HUDEP-2 (cell line): ENCODE measurements around the gene SLC25A51.
"Not testable (repeated sequence)": the region's sequence is repeated elsewhere in the genome, so short reads cannot be mapped to it uniquely, and the experiment has no call there.

ENCODE experiments used
- DNase-seq, 76 experiments: peaks; one replicate each; lab custom pipeline; 2025; ENCODE audit not compliant: unreplicated experiment in 76 of 76; lab: John Stamatoyannopoulos, UW

SLC25A51 gene

DNA sequence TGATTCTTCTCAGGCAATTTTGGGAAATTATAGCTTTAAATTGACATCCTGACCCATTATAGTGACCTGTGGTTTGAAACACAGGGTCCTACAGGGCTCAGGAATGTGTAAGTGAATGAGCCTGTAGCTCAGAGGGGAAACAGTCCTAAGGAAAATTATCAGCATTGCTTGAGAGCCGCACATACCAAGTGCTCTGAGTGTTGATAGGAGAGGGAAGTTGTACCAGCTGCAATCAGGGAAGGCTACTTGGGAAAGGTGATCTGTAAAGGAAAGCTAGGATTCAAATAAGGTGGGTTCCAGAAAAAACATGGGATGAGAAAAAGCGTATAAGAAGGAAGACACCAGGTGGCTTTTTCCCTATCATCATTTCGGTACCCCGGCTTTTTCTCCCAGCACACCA is 4.4 kb upstream of the SLC25A51 start:
- DNase-seq: no peak

DNA sequence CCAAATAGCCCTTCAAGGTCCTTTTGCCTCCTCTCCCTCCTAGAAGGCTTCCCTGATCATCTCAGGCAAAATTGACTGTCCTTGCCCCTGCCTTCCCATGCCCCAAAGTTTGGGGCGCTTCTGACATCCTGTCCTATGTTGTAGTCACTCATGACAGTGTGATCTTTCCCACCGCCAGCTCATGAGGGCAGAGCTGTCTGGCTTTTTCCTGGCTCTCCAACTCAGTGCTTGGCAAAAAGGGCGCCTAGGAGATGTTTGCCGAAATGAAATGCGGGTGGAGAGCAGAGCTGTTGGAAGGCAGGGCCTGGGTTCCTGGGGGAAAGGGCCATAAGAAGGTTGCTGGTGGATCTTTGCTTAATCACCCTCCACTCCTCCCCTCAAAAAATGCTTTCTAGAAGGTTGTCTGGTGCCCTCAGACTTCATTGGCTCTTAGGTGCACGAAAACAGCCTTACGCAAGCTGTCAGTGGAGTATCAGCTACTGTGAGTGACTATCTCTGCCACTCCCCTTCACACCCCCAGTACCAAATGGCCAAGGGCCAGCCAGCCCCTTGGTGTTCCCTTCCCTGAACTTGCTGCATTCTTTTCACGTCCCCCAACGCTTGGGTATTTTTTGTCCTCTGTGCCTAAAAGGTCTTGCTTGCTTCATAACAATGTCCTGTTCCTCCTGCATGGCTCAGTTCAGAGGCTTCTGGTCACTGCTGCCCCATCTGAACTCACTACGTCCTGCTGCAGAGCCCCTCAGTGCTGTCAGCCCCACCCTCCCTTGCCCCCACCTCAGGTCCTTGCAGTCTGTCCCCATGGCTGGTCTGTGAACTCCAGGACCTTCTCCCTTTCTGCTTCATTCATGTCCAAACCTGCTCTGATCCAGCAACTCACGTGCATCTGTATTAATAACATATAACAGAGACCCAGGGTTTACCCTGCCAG is 2.6 kb upstream of the SLC25A51 start:
- no peak for DNase-seq

DNA sequence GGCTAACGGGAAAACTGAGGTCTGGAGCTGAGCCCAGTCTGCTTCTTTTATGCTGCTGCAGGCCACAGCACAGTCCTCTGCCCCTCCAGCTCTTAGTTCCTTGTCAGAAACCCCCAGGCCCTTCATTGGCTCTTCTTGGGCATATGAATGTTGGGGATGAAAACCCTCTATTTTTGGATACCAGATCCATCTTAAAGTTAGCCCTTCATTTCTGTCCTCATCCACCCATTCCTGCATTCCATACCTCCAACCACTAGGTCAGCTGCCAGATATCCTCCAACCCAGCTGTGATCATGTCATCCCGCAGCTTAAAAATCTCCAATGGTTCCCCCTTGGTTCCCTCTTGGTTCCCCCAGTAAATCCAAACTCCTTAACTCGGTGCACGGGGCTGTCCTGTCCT is 1.8 kb upstream of the SLC25A51 start:
- DNase-seq: no peak

DNA sequence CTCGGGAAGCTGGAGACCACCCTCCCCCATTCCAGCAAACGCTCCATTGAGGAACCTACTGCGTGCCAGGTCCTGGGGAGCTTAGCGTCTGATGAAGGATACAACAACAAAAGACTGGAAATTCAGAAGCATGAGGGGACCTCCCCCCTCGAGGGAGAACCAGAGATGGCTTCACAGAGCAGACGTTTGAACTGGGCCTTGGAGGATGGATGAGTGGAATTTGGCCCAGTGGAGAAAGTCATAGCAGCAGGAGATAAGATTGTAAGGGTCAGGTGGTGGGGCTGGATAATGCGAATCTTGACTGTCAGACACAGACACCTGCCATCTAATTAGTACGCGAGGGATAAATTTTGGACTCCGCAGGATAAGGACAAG is 1.2 kb upstream of the SLC25A51 start:
- peak in 1 of 76 experiments; percentile 14 for DNase-seq

DNA sequence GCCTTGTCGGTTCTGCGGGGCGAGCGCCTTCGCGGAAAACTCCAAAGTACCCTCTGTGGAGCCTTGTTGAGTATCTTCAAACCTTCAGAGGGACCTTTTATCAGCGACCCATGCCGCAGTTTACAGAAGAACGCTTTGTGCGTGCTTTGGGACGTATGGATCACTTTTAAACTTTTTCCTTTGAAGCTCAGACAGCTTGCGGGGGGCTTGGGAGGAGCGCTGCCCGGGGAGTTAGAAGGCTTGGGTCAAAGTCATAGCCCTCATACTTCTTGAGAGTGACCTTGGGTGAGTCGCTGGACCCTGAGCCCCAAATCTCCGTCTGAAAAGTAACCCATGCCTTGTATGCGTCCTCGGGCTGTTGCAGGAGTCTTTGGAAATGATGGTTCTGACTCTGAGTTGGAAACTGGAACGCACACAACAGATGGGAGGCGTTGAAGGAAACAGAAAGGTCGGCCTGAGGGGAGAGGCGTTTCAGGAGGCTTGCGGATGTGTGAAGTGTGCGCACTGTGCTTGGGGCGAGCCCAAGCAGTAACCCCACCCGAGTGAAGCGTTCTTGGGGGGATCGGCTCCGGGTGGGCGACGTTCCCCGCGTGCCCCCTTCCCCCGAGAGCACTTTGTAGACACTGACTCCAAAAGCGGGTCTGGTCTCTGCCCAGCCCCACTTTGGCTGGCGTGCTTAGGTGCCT is 661 bp upstream of the SLC25A51 start:
- no peak for DNase-seq

DNA sequence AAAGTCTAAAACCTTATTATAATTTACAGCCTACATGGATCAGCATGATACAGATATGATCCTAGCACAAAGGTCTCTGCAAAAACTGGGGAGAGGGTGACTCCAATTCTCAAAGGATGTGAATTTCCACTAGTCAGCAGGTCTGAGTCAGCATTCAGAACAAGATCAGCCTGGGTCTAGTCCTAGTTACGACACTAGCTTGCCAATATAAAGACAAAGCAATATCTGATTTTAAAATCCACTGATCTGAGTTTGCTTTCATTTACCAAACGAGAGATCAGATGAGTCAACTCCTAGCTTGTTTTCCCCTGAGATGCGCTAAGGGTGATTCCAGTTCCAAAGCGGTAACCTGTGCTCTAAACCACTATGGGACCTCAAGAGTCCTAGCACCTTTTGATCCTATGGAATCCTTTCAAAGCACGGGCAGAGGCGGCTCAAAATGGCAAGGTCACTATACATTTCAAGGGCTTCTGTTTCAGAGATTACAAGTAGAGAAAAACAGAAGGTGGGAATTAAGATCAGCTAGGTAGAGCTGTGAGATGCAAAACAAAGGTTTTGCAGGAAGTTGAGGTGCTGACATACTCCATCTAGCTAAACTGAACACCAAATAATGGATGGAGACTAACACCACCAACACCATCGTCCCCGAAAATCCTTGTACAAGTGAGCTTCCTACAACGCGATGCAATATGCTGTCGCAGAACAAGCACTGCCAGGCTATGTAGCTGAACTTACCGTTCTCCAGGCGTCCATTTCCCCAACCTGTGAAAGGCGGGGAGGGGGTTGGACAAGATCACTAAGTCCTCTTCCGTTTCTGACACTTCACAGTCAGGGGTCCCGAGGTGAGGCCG is 906 bp downstream of the SLC25A51 start:
- DNase-seq: peak in 14 of 76 experiments; percentile 2 to 41 (median 18)

DNA sequence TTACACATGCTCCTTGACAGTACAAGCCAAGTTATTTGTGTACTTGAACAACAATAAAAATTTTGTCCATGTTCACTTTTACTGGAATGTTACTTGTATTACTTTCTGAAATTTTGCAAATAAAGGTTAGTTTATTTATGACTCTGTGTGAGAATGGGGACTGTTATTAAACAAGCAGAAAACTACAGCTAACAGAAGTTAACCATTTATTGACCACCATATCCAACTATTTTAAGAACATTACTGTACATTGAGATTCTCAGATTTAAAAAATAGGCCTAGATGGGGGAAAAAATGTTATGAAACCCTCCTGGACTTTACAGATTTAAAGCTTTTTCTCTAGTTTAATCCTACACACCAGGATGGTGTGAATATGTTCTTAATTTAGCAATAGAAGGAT is 1.8 kb downstream of the SLC25A51 start:
- no peak for DNase-seq

DNA sequence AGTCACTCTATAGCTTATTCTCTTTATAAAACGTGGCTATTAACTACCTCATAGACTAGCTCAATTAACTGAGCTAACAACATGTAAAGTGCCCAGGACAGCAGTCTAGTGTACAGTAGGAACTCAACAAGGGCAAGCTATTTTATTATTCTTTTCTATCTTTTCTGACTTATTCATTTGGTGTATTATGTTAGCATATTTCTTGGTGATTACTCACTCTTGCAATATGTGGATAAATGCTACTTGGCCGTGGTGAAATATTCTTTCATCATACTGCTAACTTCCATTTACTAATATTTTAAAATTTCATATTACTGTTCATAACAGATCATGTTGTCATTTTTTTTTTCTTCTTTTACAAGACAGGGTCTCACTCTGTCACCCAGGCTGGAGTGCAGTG is 4.9 kb downstream of the SLC25A51 start:
- DNase-seq: no peak

DNA sequence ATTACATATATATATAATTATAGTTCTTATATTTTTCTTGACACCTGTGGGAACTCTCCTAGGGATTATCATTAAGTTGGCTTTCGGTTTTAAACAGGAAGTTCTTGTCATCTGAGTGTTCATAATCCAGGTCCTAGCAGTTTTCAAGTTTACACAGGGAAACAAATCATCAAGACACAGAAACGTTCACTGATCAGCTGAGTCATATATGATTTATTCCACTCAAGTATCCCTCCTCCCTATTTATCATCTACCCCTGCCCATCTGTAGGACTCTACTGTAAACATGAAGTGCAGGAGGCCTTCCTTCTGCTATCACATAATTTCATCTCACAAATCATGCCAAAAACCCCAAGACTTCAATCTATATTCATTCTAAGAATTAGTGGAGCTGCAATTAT is 6.3 kb downstream of the SLC25A51 start:
- no peak for DNase-seq

DNA sequence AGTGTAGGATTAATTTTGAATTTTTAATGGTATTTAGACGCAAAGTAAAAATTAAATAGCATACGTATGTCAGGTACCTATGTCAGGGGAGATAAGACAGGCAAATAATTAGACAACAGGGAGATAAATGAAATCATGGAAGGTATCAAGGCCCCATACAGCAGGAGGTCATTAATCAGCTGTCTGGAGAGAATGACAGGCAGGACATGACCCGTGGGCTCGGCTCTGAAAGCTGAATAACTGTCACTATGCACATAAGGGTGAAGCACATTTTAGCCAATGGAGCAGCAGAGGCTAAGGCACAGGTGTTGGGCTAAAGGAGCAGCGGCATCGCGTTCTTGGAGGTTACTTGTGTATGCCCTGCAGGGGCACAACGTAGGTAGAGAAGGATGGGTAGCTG is 11.9 kb downstream of the SLC25A51 start:
- no peak for DNase-seq

DNA sequence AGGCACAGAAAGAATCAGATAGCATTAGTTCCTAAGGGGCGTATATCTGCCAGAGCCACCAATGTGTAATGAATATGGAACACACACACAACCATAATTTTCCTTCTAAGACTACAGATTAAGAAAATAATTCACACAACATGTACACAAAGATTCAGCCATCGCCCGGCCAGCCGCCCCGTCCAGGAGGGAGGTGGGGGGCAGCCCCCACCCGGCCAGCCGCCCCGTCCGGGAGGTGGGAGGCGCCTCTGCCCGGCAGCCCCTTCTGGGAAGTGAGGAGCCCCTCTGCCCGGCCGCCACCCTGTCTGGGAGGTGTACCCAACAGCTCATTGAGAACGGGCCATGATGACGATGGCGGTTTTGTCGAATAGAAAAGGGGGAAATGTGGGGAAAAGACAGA is 12.9 kb downstream of the SLC25A51 start:
- not testable (repeated sequence) for DNase-seq

DNA sequence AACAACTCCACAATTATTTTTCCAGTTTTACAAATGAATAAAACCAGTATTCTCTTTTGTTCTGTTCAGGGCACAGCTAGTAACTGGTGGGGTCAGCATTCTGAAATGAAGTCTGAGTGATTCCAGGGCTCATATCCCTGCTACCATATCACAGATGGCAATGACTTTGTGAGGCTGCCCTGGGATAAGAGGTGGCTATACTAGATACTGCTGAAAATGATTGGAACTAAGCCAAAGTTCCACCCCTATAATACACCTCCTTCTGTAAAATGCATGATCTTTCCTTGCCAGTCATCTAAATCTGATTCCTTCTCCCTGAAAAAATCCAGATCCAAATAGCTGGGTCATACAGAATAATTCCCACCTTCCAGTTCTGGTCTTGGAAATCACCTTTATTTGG is 14.4 kb downstream of the SLC25A51 start:
- DNase-seq: peak in 9 of 76 experiments; percentile 10 to 44 (median 21)

DNA sequence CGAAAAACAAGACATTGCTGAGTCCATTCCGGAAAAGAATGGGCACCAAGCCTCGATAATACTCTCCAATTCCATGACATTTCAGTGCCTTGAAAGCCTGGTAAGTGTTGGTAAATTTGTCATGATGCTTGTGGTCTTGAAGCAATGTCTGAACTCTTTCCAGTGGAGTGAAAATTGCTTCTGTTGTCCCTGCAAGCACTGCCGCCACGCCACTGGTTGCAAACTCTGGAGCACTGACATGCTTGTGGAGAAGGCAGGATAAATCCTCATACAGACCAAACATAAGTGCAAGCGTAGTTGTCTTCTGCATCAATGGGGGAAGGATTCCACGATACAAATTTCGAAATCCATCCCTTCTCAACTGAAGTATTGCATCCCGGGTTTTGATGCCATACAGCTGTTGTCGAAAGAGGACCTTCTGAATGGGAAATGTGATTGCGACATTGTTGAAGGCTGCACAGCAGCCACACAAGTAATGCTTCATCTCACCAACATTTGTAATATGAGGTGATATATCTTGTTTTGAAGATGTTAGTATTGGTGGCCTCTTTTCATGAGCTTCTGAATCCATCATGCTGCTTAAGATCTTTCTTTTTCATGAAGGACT is 15.8 kb downstream of the SLC25A51 start:
- DNase-seq: not testable (repeated sequence)

DNA sequence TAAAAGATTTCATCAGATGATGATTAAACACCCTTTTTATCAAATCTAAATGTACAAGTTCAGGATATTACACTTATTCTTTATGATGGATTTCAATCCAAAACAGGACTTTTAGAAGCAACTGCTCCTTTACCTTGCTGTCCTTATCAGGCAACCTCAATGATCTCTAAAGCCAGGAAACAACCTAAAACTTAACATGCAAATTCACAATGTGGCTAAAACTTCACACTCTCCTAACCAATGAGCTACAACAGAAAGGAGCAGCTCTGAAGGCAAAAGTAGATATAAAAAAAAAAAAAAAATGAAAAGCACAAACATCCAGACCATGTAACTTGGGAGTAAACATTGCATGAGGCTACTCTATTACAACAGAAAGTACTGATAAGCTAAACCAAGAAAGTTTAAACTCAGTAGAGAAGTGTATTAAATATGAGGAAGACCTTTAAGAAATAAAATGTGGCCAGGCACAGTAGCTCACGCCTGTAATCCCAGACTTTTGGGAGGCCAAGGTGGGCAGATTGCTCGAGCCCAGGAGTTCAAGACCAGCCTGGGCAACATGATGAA is 22.9 kb downstream of the SLC25A51 start:
- DNase-seq: no peak

DNA sequence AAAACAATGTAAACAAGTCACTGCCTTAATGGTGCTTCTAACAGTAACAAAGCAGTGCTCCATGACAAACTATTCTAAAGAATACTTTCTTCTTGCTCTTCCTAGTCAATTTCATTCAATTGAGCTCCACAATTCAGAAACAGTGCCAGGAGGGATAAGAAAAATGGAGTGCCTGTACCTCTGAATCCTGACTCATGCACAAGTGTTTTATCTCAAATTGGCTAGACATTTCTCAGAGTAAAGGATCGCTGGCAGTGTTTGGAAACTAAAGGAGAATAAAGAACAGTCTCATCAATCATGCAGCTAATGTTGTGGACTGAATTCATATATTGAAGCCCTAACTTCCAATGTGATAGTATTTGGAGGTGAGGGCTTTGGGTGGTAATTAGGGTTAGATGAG is 27.6 kb downstream of the SLC25A51 start:
- DNase-seq: no peak

DNA sequence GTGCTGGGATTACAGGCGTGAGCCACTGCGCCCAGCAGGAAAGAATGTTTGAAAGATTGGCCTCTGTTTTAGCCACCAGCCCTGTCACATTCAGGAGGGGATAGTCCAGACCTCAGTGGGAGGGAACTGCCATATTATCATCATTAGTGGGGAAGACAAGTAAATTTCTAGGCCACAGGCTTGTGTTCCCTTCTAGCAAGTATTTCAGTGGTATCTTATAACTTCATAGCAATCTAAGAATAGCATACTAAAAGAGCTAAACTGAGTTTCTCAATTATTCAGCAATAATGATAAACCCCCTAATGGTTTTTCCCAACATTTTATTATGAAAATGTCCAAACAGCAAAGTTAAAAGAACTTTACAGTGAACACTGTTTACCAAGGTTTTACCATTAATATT is 30.0 kb downstream of the SLC25A51 start:
- no peak for DNase-seq

DNA sequence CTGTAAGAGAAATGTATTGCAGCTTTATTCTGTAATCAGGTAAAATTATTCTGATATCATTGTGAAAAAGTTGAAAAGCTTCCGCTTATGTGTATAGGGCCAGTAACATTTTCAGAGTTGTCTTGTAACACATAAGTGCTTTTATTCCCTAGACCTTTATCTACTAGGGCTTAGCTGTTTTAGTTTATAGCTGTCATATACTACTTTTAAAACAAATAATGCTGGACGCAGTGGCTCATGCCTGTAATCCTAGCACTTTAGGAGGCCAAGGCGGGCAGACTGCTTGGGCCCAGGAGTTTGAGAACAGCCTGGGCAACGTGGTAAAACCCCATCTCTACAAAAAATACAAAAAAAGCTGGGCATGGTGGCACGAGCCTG is 33.1 kb downstream of the SLC25A51 start:
- no peak for DNase-seq

DNA sequence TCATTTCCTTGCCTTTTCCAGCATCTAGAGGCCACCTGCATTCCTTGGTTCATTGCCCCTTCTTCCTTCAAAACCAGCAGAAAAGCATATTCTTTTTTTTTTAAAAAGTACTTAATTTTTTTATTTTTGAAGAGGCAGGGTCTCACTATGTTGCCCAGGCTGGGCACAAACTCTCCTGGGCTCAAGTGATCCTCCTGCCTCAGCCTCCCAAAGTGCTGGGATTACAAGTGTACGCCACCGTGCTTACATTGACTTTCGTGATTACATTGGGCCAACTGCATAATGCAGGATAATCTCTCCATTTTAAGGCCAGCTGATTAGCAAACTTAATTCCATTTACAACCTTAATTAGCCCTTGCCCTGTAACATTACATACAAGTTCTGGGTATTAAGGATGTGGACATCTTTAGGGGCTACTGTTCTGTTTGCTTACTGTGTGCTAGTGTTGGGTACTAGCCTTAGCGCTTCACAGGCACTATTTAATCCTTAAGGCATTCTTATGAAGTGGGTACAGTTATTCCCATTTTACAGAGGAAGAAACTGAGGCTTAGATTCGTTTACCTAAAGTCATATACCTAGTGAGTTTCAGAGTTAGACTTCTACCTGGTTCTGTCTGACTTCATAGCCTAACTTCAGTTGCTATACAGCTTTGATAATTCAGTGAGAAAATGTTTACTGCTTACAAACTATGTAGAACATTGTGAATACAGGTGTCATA is 33.7 kb downstream of the SLC25A51 start:
- DNase-seq: no peak

DNA sequence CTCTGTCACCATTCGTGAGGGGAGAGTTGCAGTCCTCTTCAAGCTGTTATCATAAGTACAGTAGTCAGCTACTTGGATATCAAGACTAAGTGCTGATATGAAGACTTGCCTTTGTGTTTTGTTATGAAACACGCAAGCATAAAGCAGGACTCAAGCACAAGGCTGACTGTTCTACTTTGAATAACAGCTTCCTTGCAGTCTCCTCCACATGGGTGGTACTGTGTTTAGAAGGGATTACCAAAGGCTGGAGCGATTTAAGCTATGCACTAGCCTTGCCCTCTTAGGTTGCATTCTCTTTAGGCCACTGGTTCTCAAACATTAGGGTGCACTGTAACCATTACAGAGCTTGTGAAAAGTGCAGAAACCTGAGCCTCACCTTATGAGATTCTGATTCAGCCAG is 41.4 kb downstream of the SLC25A51 start:
- no peak for DNase-seq

DNA sequence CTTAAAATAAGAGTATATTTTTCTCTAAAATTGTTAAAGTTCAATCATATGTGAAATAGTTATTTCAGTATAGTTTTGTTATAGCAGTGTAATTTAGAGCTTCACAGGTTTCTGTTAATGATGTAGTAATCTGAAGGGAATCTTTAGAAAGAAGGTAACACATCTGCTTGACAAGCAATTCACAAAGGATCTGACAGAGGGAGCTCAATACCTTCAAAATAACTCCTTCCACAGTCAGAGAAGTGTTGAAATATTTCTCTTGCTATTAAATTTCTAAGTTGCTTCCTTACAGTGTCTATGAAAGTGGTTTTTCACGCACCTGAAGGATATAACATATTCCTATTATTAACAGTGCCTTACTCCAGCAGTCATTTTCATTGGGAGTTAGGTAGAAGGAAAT is 44.9 kb downstream of the SLC25A51 start:
- DNase-seq: peak in 1 of 76 experiments; percentile 3
